Activated naive CD8-positive, alpha-beta T cell (primary cell): Measurements from ENCODE around the gene SPATA3.

Source experiments
- H3K27ac Mint-ChIP-seq: one replicate; pipeline ENCODE4 v1.8.0; 2021; ENCODE audit warnings: mixed read lengths
- H3K27me3 Mint-ChIP-seq: one replicate; pipeline ENCODE4 v1.8.0; 2021; ENCODE audit warnings: mixed read lengths
- H3K36me3 Mint-ChIP-seq: one replicate; pipeline ENCODE4 v1.8.0; 2021; ENCODE audit warnings: mixed read lengths
- H3K4me1 Mint-ChIP-seq: one replicate; pipeline ENCODE4 v1.8.0; 2021; ENCODE audit warnings: low read depth, mixed read lengths
- H3K4me3 Mint-ChIP-seq: one replicate; pipeline ENCODE4 v1.8.0; 2021; ENCODE audit warnings: mild to moderate bottlenecking, mixed read lengths
- H3K9me3 Mint-ChIP-seq: one replicate; pipeline ENCODE4 v1.8.0; 2021; ENCODE audit warnings: low read depth, mixed read lengths

SPATA3 gene

GRCh38 chr2:231053846-231054245 lies 57.9 kb downstream of the SPATA3 start:
- H3K9me3 Mint-ChIP-seq: no peaks in the 10 kb centered on the region
- H3K4me3 Mint-ChIP-seq: no peak overlapping the region
- peaks cover 2% of the 10 kb centered on the region for H3K27me3 Mint-ChIP-seq
- peaks cover 29% of the 10 kb centered on the region for H3K4me1 Mint-ChIP-seq
- no peak overlapping the region for H3K27ac Mint-ChIP-seq
- H3K36me3 Mint-ChIP-seq: peaks cover 2% of the 10 kb centered on the region

GRCh38 chr2:231056453-231057416 lies 60.8 kb downstream of the SPATA3 start, which contains the start of gene PSMD1:
Gene PSMD1, plus strand, starts transcription at chr2:231056867. Its CDS starts 159 bp downstream, at chr2:231057026.
- Mint-ChIP-seq H3K9me3 (no peaks in the 10 kb centered on the region), H3K4me3 (peak within 1 kb of the TSS; percentile 92), H3K4me1 (peaks cover 46% of the 10 kb centered on the region), H3K36me3 (peaks cover 4% of the 10 kb centered on the region), H3K27me3 (no peaks in the 10 kb centered on the region), H3K27ac (peak within 1 kb of the TSS; percentile 100)

DNA sequence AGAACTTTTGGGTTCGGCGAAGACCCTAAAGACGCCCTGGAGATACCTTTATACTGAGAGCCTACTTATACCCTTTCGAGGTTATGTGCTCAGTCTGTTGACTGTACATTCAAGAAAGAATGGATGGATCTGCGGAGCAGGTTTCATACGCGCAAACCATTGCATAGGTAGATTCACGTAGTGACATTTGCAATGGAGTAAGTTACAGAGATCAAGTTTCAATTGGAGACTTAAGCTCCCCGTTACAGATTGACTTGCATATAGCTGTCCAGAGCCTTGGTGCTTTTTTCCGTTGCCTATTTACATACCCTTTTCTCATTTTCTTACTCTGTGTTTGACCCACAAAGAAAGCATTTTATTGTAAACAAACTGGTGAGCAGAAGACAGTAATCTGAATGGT lies 61.7 kb downstream of the SPATA3 start:
- Mint-ChIP-seq H3K27ac (peak overlapping the region; percentile 83), H3K36me3 (peaks cover 4% of the 10 kb centered on the region), H3K9me3 (no peaks in the 10 kb centered on the region), H3K4me1 (peaks cover 42% of the 10 kb centered on the region), H3K27me3 (no peaks in the 10 kb centered on the region), H3K4me3 (peak overlapping the region; percentile 92)
